Esophagus muscularis mucosa (tissue), 3 donors: ENCODE results near the gene C19orf44.
"Not testable (repeated sequence)": the region's sequence is repeated elsewhere in the genome, so short reads cannot be mapped to it uniquely, and the experiment has no call there.

Experiments used
- CTCF ChIP-seq, 3 experiments: fragments of 200-600 bp in 2 of 3; fragments of 450-650 bp in 1 of 3; sonication (generic) in 2 of 3; IDR thresholded peaks; one replicate each; pipeline ENCODE4 v1.5.1; 2017 to 2019; ENCODE audit warnings: antibody characterized with exemption in 3 of 3, mild to moderate bottlenecking in 2 of 3, moderate library complexity in 1 of 3
- POLR2AphosphoS5 ChIP-seq, 2 donors: sonication (generic); formaldehyde crosslinking; IDR thresholded peaks; one replicate each; pipeline ENCODE4 v1.6.1; 2017; ENCODE audit warnings: antibody characterized with exemption in 2 of 2

GRCh38 chr19:16512611-16513010 is 16.4 kb downstream of the C19orf44 start:
- not testable (repeated sequence) for TF ChIP-seq CTCF, POLR2AphosphoS5 (IDR thresholded peaks at IDR 0.05)
